Measurements from ENCODE around the gene UVSSA.

UVSSA gene

GRCh38 chr4:1398681-1399507, 51.9 kb downstream of the UVSSA start:
- Histone ChIP-seq H3K9me3 (ENCODE audit: control insufficient read depth in 1 of 2, low read length in 2 of 2) (peaks cover 11 to 14% of the 10 kb centered on the region in 2 donors), H3K27ac (ENCODE audit: low read depth, low read length) (no peak overlapping the region), H3K9ac (ENCODE audit: low read depth in 1 of 2, low read length in 2 of 2) (no peak overlapping the region), H3K4me1 (ENCODE audit: control insufficient read depth in 1 of 2, insufficient read depth in 2 of 2, low read length in 2 of 2) (no peaks in the 10 kb centered on the region), H3K4me3 (ENCODE audit: low read depth in 1 of 2, low read length in 2 of 2) (no peak overlapping the region), H3K27me3 (ENCODE audit: control insufficient read depth in 1 of 2, insufficient read depth in 2 of 2, low read length in 2 of 2) (peaks cover 19 to 25% of the 10 kb centered on the region in 2 donors), H3K36me3 (ENCODE audit: control insufficient read depth in 1 of 2, insufficient read depth in 2 of 2, low read length in 2 of 2) (peaks cover under 1 to 12% of the 10 kb centered on the region in 2 donors)

GRCh38 chr4:1399508-1400190, 52.6 kb downstream of the UVSSA start:
- Histone ChIP-seq H3K4me3 (ENCODE audit: low read depth in 1 of 2, low read length in 2 of 2) (no peak overlapping the region), H3K9me3 (ENCODE audit: control insufficient read depth in 1 of 2, low read length in 2 of 2) (peaks cover 11 to 13% of the 10 kb centered on the region in 2 donors), H3K4me1 (ENCODE audit: control insufficient read depth in 1 of 2, insufficient read depth in 2 of 2, low read length in 2 of 2) (no peaks in the 10 kb centered on the region), H3K36me3 (ENCODE audit: control insufficient read depth in 1 of 2, insufficient read depth in 2 of 2, low read length in 2 of 2) (peaks cover 0 to 5% of the 10 kb centered on the region in 2 donors), H3K9ac (ENCODE audit: low read depth in 1 of 2, low read length in 2 of 2) (no peak overlapping the region), H3K27ac (ENCODE audit: low read depth, low read length) (no peak overlapping the region), H3K27me3 (ENCODE audit: control insufficient read depth in 1 of 2, insufficient read depth in 2 of 2, low read length in 2 of 2) (peaks cover 26 to 29% of the 10 kb centered on the region in 2 donors)

- Histone ChIP-seq H3K27me3 (ENCODE audit: control insufficient read depth in 1 of 2, insufficient read depth in 2 of 2, low read length in 2 of 2) (peaks cover 29 to 35% of the 10 kb centered on the region in 2 donors), H3K27ac (ENCODE audit: low read depth, low read length) (no peak overlapping the region), H3K4me3 (ENCODE audit: low read depth in 1 of 2, low read length in 2 of 2) (no peak overlapping the region), H3K9me3 (ENCODE audit: control insufficient read depth in 1 of 2, low read length in 2 of 2) (peaks cover 11 to 13% of the 10 kb centered on the region in 2 donors), H3K4me1 (ENCODE audit: control insufficient read depth in 1 of 2, insufficient read depth in 2 of 2, low read length in 2 of 2) (no peaks in the 10 kb centered on the region), H3K36me3 (ENCODE audit: control insufficient read depth in 1 of 2, insufficient read depth in 2 of 2, low read length in 2 of 2) (peaks cover 0 to 4% of the 10 kb centered on the region in 2 donors), H3K9ac (ENCODE audit: low read depth in 1 of 2, low read length in 2 of 2) (no peak overlapping the region)
These were observed 53.3 kb downstream of the UVSSA start for GRCh38 chr4:1400191-1400805.

- peaks cover 29 to 41% of the 10 kb centered on the region in 2 donors for H3K27me3 ChIP-seq (ENCODE audit: control insufficient read depth in 1 of 2, insufficient read depth in 2 of 2, low read length in 2 of 2)
- H3K9me3 ChIP-seq (ENCODE audit: control insufficient read depth in 1 of 2, low read length in 2 of 2) = peaks cover 11 to 13% of the 10 kb centered on the region in 2 donors
- no peak overlapping the region for H3K27ac ChIP-seq (ENCODE audit: low read depth, low read length)
- no peaks in the 10 kb centered on the region for H3K4me1 ChIP-seq (ENCODE audit: control insufficient read depth in 1 of 2, insufficient read depth in 2 of 2, low read length in 2 of 2)
- H3K36me3 ChIP-seq (ENCODE audit: control insufficient read depth in 1 of 2, insufficient read depth in 2 of 2, low read length in 2 of 2) = no peaks in the 10 kb centered on the region
- H3K9ac ChIP-seq (ENCODE audit: low read depth in 1 of 2, low read length in 2 of 2) = no peak overlapping the region
- no peak overlapping the region for H3K4me3 ChIP-seq (ENCODE audit: low read depth in 1 of 2, low read length in 2 of 2)
These were observed 53.9 kb downstream of the UVSSA start for GRCh38 chr4:1400831-1401408.

GRCh38 chr4:1401409-1402020, 54.5 kb downstream of the UVSSA start:
- H3K9ac ChIP-seq (ENCODE audit: low read depth in 1 of 2, low read length in 2 of 2) = no peak overlapping the region
- H3K36me3 ChIP-seq (ENCODE audit: control insufficient read depth in 1 of 2, insufficient read depth in 2 of 2, low read length in 2 of 2) = no peaks in the 10 kb centered on the region
- H3K27me3 ChIP-seq (ENCODE audit: control insufficient read depth in 1 of 2, insufficient read depth in 2 of 2, low read length in 2 of 2) = peaks cover 29 to 42% of the 10 kb centered on the region in 2 donors
- H3K27ac ChIP-seq (ENCODE audit: low read depth, low read length) = no peak overlapping the region
- no peak overlapping the region for H3K4me3 ChIP-seq (ENCODE audit: low read depth in 1 of 2, low read length in 2 of 2)
- peaks cover 10 to 11% of the 10 kb centered on the region in 2 donors for H3K9me3 ChIP-seq (ENCODE audit: control insufficient read depth in 1 of 2, low read length in 2 of 2)
- no peaks in the 10 kb centered on the region for H3K4me1 ChIP-seq (ENCODE audit: control insufficient read depth in 1 of 2, insufficient read depth in 2 of 2, low read length in 2 of 2)

GRCh38 chr4:1402021-1402515, 55.1 kb downstream of the UVSSA start:
- H3K36me3 ChIP-seq (ENCODE audit: control insufficient read depth in 1 of 2, insufficient read depth in 2 of 2, low read length in 2 of 2) = no peaks in the 10 kb centered on the region
- no peak overlapping the region for H3K4me3 ChIP-seq (ENCODE audit: low read depth in 1 of 2, low read length in 2 of 2)
- no peak overlapping the region for H3K9ac ChIP-seq (ENCODE audit: low read depth in 1 of 2, low read length in 2 of 2)
- peaks cover 29 to 44% of the 10 kb centered on the region in 2 donors for H3K27me3 ChIP-seq (ENCODE audit: control insufficient read depth in 1 of 2, insufficient read depth in 2 of 2, low read length in 2 of 2)
- no peaks in the 10 kb centered on the region for H3K4me1 ChIP-seq (ENCODE audit: control insufficient read depth in 1 of 2, insufficient read depth in 2 of 2, low read length in 2 of 2)
- peaks cover 4 to 6% of the 10 kb centered on the region in 2 donors for H3K9me3 ChIP-seq (ENCODE audit: control insufficient read depth in 1 of 2, low read length in 2 of 2)
- H3K27ac ChIP-seq (ENCODE audit: low read depth, low read length) = no peak overlapping the region

GRCh38 chr4:1402516-1403091, 55.6 kb downstream of the UVSSA start:
- Histone ChIP-seq H3K4me1 (ENCODE audit: control insufficient read depth in 1 of 2, insufficient read depth in 2 of 2, low read length in 2 of 2) (no peaks in the 10 kb centered on the region), H3K36me3 (ENCODE audit: control insufficient read depth in 1 of 2, insufficient read depth in 2 of 2, low read length in 2 of 2) (no peaks in the 10 kb centered on the region), H3K4me3 (ENCODE audit: low read depth in 1 of 2, low read length in 2 of 2) (no peak overlapping the region), H3K27ac (ENCODE audit: low read depth, low read length) (no peak overlapping the region), H3K9ac (ENCODE audit: low read depth in 1 of 2, low read length in 2 of 2) (no peak overlapping the region), H3K9me3 (ENCODE audit: control insufficient read depth in 1 of 2, low read length in 2 of 2) (peaks cover 0 to under 1% of the 10 kb centered on the region in 2 donors), H3K27me3 (ENCODE audit: control insufficient read depth in 1 of 2, insufficient read depth in 2 of 2, low read length in 2 of 2) (peaks cover 29 to 50% of the 10 kb centered on the region in 2 donors)

GRCh38 chr4:1403177-1403583, 56.2 kb downstream of the UVSSA start:
- Histone ChIP-seq H3K9me3 (ENCODE audit: control insufficient read depth in 1 of 2, low read length in 2 of 2) (no peaks in the 10 kb centered on the region), H3K4me1 (ENCODE audit: control insufficient read depth in 1 of 2, insufficient read depth in 2 of 2, low read length in 2 of 2) (no peaks in the 10 kb centered on the region), H3K27me3 (ENCODE audit: control insufficient read depth in 1 of 2, insufficient read depth in 2 of 2, low read length in 2 of 2) (peaks cover 31 to 52% of the 10 kb centered on the region in 2 donors), H3K4me3 (ENCODE audit: low read depth in 1 of 2, low read length in 2 of 2) (no peak overlapping the region), H3K36me3 (ENCODE audit: control insufficient read depth in 1 of 2, insufficient read depth in 2 of 2, low read length in 2 of 2) (no peaks in the 10 kb centered on the region), H3K9ac (ENCODE audit: low read depth in 1 of 2, low read length in 2 of 2) (no peak overlapping the region), H3K27ac (ENCODE audit: low read depth, low read length) (no peak overlapping the region)

All from duodenal mucosa (tissue), 2 donors.